H9 (cell line): ENCODE data around the gene HIRA. TPM values are rescaled to one million over a fixed set of nuclear protein-coding genes. Genes with fewer than 3 reads are reported as not detected.

Experiments
- DNase-seq: peaks from one replicate; pipeline ENCODE4 v3.0.0-alpha.2; 2017
- H2AFZ ChIP-seq: one replicate; pipeline ENCODE4 v1.6.1; 2013; ENCODE audit warnings: mild to moderate bottlenecking, low read length, control low read depth, moderate library complexity
- H2AK5ac ChIP-seq: 2 replicates; pipeline ENCODE4 v1.6.1; 2013; ENCODE audit warnings: low read length, control low read depth, mixed read lengths; ENCODE audit not compliant: insufficient read length
- H2BK120ac ChIP-seq: one replicate; pipeline ENCODE4 v1.6.1; 2013; ENCODE audit warnings: low read depth, mild to moderate bottlenecking, low read length, control low read depth, inconsistent platforms; ENCODE audit not compliant: poor library complexity, severe bottlenecking
- H2BK12ac ChIP-seq: 2 replicates; pipeline ENCODE4 v1.6.1; 2013; ENCODE audit warnings: low read length, control low read depth, mixed read lengths, low read depth; ENCODE audit not compliant: insufficient read length
- H2BK15ac ChIP-seq: 2 replicates; pipeline ENCODE4 v1.6.1; 2013; ENCODE audit warnings: low read depth, low read length, control low read depth
- H2BK20ac ChIP-seq: one replicate; pipeline ENCODE4 v1.6.1; 2013; ENCODE audit warnings: low read depth, mild to moderate bottlenecking, low read length, control low read depth, inconsistent platforms; ENCODE audit not compliant: poor library complexity, severe bottlenecking
- H2BK5ac ChIP-seq: 2 replicates; pipeline ENCODE4 v1.6.1; 2013; ENCODE audit warnings: low read length, control low read depth, mixed read lengths; ENCODE audit not compliant: insufficient read length
- H3K14ac ChIP-seq: 2 replicates; pipeline ENCODE4 v1.6.1; 2013; ENCODE audit warnings: low read length, control low read depth; ENCODE audit not compliant: insufficient read depth
- H3K18ac ChIP-seq: 2 replicates; pipeline ENCODE4 v1.6.1; 2013; ENCODE audit warnings: low read depth, mild to moderate bottlenecking, mixed read lengths, low read length, control low read depth; ENCODE audit not compliant: insufficient read length
- H3K23ac ChIP-seq: 2 replicates; pipeline ENCODE4 v1.6.1; 2013; ENCODE audit warnings: low read length, control low read depth, mixed read lengths, low read depth; ENCODE audit not compliant: insufficient read length
- H3K23me2 ChIP-seq: 2 replicates; pipeline ENCODE4 v1.6.1; 2013; ENCODE audit warnings: low read depth, mild to moderate bottlenecking, mixed read lengths, low read length, control low read depth; ENCODE audit not compliant: insufficient read length, poor library complexity, severe bottlenecking
- H3K27ac ChIP-seq: 2 replicates; pipeline ENCODE4 v1.5.1; 2013; ENCODE audit warnings: low read length, control low read depth, mixed read lengths, low read depth; ENCODE audit not compliant: insufficient read length
- H3K27me3 ChIP-seq: 2 replicates; pipeline ENCODE4 v1.6.1; 2013; ENCODE audit warnings: low read length, control low read depth, inconsistent platforms; ENCODE audit not compliant: insufficient read depth
- H3K4ac ChIP-seq: 2 replicates; pipeline ENCODE4 v1.6.1; 2013; ENCODE audit warnings: low read depth, mild to moderate bottlenecking, control low read depth, inconsistent platforms, low read length, moderate library complexity
- H3K4me1 ChIP-seq: 2 replicates; pipeline ENCODE4 v1.6.1; 2013; ENCODE audit warnings: low read length, control low read depth, inconsistent platforms; ENCODE audit not compliant: insufficient read depth
- H3K4me2 ChIP-seq: 2 replicates; pipeline ENCODE4 v1.6.1; 2013; ENCODE audit warnings: low read length, control low read depth, mixed read lengths; ENCODE audit not compliant: insufficient read length, insufficient read depth
- H3K56ac ChIP-seq: 2 replicates; pipeline ENCODE4 v1.6.1; 2013; ENCODE audit warnings: low read depth, mild to moderate bottlenecking, mixed read lengths, low read length, control low read depth; ENCODE audit not compliant: insufficient read length
- H3K79me1 ChIP-seq: 2 replicates; pipeline ENCODE4 v1.6.1; 2013; ENCODE audit warnings: low read depth, mild to moderate bottlenecking, moderate library complexity, low read length, control low read depth, inconsistent platforms; ENCODE audit not compliant: insufficient read depth, poor library complexity, severe bottlenecking
- H3K79me2 ChIP-seq: 2 replicates; pipeline ENCODE4 v1.6.1; 2013; ENCODE audit warnings: low read length, control low read depth, inconsistent platforms; ENCODE audit not compliant: insufficient read depth
- H3K9ac ChIP-seq: 2 replicates; pipeline ENCODE4 v1.6.1; 2013; ENCODE audit warnings: low read length, control low read depth, mixed read lengths; ENCODE audit not compliant: insufficient read length; ENCODE audit errors: extremely low read depth
- H3K9me3 ChIP-seq: one replicate; pipeline ENCODE4 v1.6.1; 2013; ENCODE audit warnings: low read depth, low read length, inconsistent platforms; ENCODE audit not compliant: control insufficient read depth
- H3T11ph ChIP-seq: one replicate; pipeline ENCODE4 v1.6.1; 2013; ENCODE audit warnings: mild to moderate bottlenecking, low read length, control low read depth, inconsistent platforms
- H4K20me1 ChIP-seq: one replicate; pipeline ENCODE4 v1.6.1; 2013; ENCODE audit not compliant: control insufficient read depth, insufficient read length, insufficient read depth
- H4K5ac ChIP-seq: 2 replicates; pipeline ENCODE4 v1.6.1; 2013; ENCODE audit warnings: low read depth, mild to moderate bottlenecking, mixed read lengths, low read length, control low read depth; ENCODE audit not compliant: insufficient read length
- H4K8ac ChIP-seq: replicated peaks from 2 replicates; pipeline ENCODE4 v1.6.1; 2013; ENCODE audit warnings: low read length, control low read depth, mixed read lengths, low read depth; ENCODE audit not compliant: insufficient read length
- H4K91ac ChIP-seq: 2 replicates; pipeline ENCODE4 v1.6.1; 2013; ENCODE audit warnings: low read depth, mild to moderate bottlenecking, moderate library complexity, mixed read lengths, low read length, control low read depth; ENCODE audit not compliant: insufficient read length
- H3K27ac Mint-ChIP-seq, 3 experiments: 2 replicates in 2 of 3; 3 replicates in 1 of 3; pipeline ENCODE4 v1.8.0; 2020 to 2021; ENCODE audit warnings: mixed read lengths in 3 of 3, mild to moderate bottlenecking in 1 of 3, moderate library complexity in 1 of 3
- H3K27me3 Mint-ChIP-seq: 2 replicates; pipeline ENCODE4 v1.8.0; 2021; ENCODE audit warnings: low read depth, mild to moderate bottlenecking, moderate library complexity, mixed read lengths
- H3K36me3 Mint-ChIP-seq, 3 experiments: 2 replicates in 2 of 3; 3 replicates in 1 of 3; pipeline ENCODE4 v1.8.0; 2020 to 2021; ENCODE audit warnings: low read depth in 3 of 3, mixed read lengths in 3 of 3; ENCODE audit not compliant: insufficient read depth in 1 of 3
- H3K4me1 Mint-ChIP-seq, 2 experiments: 2 replicates each; pipeline ENCODE4 v1.8.0; 2020; ENCODE audit warnings: mixed read lengths in 2 of 2
- H3K4me3 Mint-ChIP-seq, 2 experiments: 2 replicates in 1 of 2; 3 replicates in 1 of 2; pipeline ENCODE4 v1.8.0; 2020 to 2021; ENCODE audit warnings: mild to moderate bottlenecking in 2 of 2, mixed read lengths in 2 of 2, moderate library complexity in 1 of 2
- H3K9me3 Mint-ChIP-seq, 2 experiments: 2 replicates in 1 of 2; 3 replicates in 1 of 2; pipeline ENCODE4 v1.8.0; 2020; ENCODE audit warnings: mild to moderate bottlenecking in 2 of 2, mixed read lengths in 2 of 2, moderate library complexity in 1 of 2
- WGBS: extraction: QIAGEN DNeasy Blood & Tissue Kit; methylation state at CpG from one replicate; pipeline ENCODE4 v1.1.7; 2013; ENCODE audit warnings: missing lambda C conversion rate, low lambda C conversion rate, mixed read lengths; ENCODE audit not compliant: insufficient read length; ENCODE audit errors: extremely low coverage; 5-methylcytosine and 5-hydroxymethylcytosine counted together
- total RNA-seq: library from RNA; stranded (reverse); gene quantifications from 2 replicates; pipeline ENCODE4 v1.2.1, GENCODE V29; 2021
- TF ChIP-seq, protein P1 (sequence below): fragments of 200-600 bp; sonication (generic); conservative IDR thresholded peaks from 3 replicates; pipeline ENCODE4 v1.8.0; 2021; ENCODE audit warnings: antibody characterized with exemption, mild to moderate bottlenecking

Gene HIRA
- total RNA-seq, 1 experiment from 2014 or later: 51.9 TPM

DNA sequence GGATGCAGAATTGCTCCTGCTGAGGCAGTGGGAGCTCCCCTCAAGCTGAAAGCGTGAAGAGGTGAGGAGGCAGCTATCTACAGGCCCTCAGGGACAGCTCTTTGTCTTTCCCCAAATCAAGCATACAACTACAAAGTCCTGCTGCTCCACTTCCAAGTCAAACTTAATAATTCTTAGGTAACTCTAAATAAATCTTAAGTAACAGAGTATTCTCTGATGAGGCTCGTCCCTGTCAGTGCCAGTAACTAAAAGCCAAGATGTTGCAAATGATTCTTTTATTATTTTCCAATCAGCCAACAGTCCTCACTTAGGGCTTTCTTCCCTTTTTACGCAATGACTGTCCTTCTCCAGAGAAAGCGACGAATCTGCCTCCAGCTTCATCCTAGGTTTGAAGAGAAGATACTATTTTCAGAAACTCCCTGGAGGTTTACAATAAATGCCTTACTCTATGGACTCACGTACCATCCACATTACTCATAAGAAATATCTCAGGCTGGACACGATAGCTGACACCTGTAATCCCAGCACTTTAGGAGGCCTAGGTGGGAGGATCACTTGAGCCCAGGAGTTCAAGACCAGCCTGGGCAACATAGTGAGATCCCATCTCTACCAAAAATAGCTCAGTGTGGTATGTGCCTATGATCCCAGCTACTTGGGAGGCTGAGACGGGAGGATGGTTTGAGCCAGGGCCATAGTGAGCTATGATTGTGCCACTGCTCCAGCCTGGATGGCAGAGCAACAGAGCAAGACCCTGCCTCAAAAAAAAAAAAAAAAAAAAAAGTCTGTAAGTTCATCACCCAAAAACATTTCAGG, 19.0 kb upstream of the HIRA start:
- TF ChIP-seq, protein P1, sequence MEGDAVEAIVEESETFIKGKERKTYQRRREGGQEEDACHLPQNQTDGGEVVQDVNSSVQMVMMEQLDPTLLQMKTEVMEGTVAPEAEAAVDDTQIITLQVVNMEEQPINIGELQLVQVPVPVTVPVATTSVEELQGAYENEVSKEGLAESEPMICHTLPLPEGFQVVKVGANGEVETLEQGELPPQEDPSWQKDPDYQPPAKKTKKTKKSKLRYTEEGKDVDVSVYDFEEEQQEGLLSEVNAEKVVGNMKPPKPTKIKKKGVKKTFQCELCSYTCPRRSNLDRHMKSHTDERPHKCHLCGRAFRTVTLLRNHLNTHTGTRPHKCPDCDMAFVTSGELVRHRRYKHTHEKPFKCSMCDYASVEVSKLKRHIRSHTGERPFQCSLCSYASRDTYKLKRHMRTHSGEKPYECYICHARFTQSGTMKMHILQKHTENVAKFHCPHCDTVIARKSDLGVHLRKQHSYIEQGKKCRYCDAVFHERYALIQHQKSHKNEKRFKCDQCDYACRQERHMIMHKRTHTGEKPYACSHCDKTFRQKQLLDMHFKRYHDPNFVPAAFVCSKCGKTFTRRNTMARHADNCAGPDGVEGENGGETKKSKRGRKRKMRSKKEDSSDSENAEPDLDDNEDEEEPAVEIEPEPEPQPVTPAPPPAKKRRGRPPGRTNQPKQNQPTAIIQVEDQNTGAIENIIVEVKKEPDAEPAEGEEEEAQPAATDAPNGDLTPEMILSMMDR: no peak
- Histone ChIP-seq H3K23me2 (peaks cover 9% of the 10 kb centered on the region), H4K8ac (no peak overlapping the region), H4K20me1 (peaks cover 2% of the 10 kb centered on the region), H3K79me2 (no peaks in the 10 kb centered on the region; the same call in 1 of the 2 replicates), H3K27me3 (no peaks in the 10 kb centered on the region; the same call in 1 of the 2 replicates), H3K23ac (no peak overlapping the region), H2AK5ac (no peak overlapping the region), H4K5ac (no peak overlapping the region), H2AFZ (no peak overlapping the region), H3K27ac (no peak overlapping the region), H2BK20ac (no peak overlapping the region), H2BK120ac (no peak overlapping the region), H3K4me2 (no peak overlapping the region), H3K4ac (no peak overlapping the region), H3K9ac (no peak overlapping the region), H3K56ac (no peak overlapping the region), H3K18ac (no peak overlapping the region), H3K79me1 (no peaks in the 10 kb centered on the region), H2BK5ac (no peak overlapping the region), H3K9me3 (no peaks in the 10 kb centered on the region), H3T11ph (no peak overlapping the region), H3K14ac (no peak overlapping the region), H2BK15ac (no peak overlapping the region), H4K91ac (no peak overlapping the region), H2BK12ac (no peak overlapping the region), H3K4me1 (no peaks in the 10 kb centered on the region)
- H3K27me3 Mint-ChIP-seq: peaks cover 15% of the 10 kb centered on the region
- no peak overlapping the region for H3K4me3 Mint-ChIP-seq
- peaks cover 21 to 66% (median 49%) of the 10 kb centered on the region in 3 experiments for H3K36me3 Mint-ChIP-seq
- no peak for DNase-seq
- H3K9me3 Mint-ChIP-seq: no peaks in the 10 kb centered on the region; a peak in 1 of 5 replicates
- peaks cover 16 to 18% of the 10 kb centered on the region in 2 experiments for H3K4me1 Mint-ChIP-seq
- WGBS: no CpG with 5 or more reads among the region's 8 CpGs
- no peak overlapping the region for H3K27ac Mint-ChIP-seq
